HepG2 (cell line): Measurements from ENCODE around the gene BABAM2. TPM values are rescaled to one million over a fixed set of nuclear protein-coding genes. Genes with fewer than 3 reads are reported as not detected.

Source experiments
- ATAC-seq: fragments of 200-7000 bp; cut with Tn5 transposase; 3 replicates; pipeline ENCODE4 v1.9.1; 2020; ENCODE audit warnings: mild to moderate bottlenecking, moderate library complexity
- BruUV-seq: library from RNA; stranded (reverse); fragments of 400-500 nt; replicated peaks from 2 replicates; lab custom pipeline; 2021; lab: Mats Ljungman, UMichigan
- CTCF ChIA-PET: fragments of 300-600 bp; formaldehyde crosslinking; extraction: SDS; loops from one replicate; lab custom pipeline; 2021; ENCODE audit warnings: low total read pairs, inconsistent platforms, low intra/inter-chr PET ratio; lab: Yijun Ruan, JAX
- POLR2A ChIA-PET: fragments of 350-600 bp; sonication (Branson Sonifier 250); formaldehyde crosslinking; loops from one replicate; lab custom pipeline; 2020; ENCODE audit warnings: antibody characterized with exemption, inconsistent platforms; lab: Yijun Ruan, JAX
- DNase-seq: peaks from one replicate; pipeline ENCODE4 v3.0.0-alpha.2; 2015; ENCODE audit warnings: low spot score
- FAIRE-seq: peaks from 3 replicates; lab custom pipeline; 2011; peaks lifted over from hg19 to GRCh38; lab: Jason Lieb, UNC
- H2AFZ ChIP-seq: one replicate; pipeline ENCODE4 v1.6.1; 2011; ENCODE audit warnings: low read length, inconsistent platforms
- H3K27ac ChIP-seq: fragments of 300-600 bp; 3 replicates; pipeline ENCODE4 v1.8.0; 2011; ENCODE audit warnings: mixed run types, mild to moderate bottlenecking, mixed read lengths, low read length, inconsistent platforms; ENCODE audit not compliant: insufficient read depth; ENCODE audit errors: extremely low read length
- H3K27me3 ChIP-seq, 2 experiments: fragments of 200-600 bp in 1 of 2; 2 replicates in 1 of 2; 3 replicates in 1 of 2; pipeline versions ENCODE4 v1.6.0 to v1.8.0; 2011; ENCODE audit warnings: low read length in 2 of 2, mild to moderate bottlenecking in 2 of 2, moderate library complexity in 2 of 2, inconsistent platforms in 1 of 2; ENCODE audit not compliant: insufficient read depth in 2 of 2, control insufficient read depth in 1 of 2
- H3K36me3 ChIP-seq, 2 experiments: fragments of 200-600 bp in 1 of 2; replicated peaks in 1 of 2; 2 replicates in 1 of 2; 3 replicates in 1 of 2; pipeline versions ENCODE4 v1.5.1 to v1.8.0; 2011; ENCODE audit warnings: low read length in 2 of 2, inconsistent platforms in 1 of 2; ENCODE audit not compliant: insufficient read depth in 2 of 2, control insufficient read depth in 1 of 2
- H3K4me1 ChIP-seq: 2 replicates; pipeline ENCODE4 v1.5.1; 2012; ENCODE audit warnings: low read length, inconsistent platforms; ENCODE audit not compliant: insufficient read depth
- H3K4me2 ChIP-seq: 2 replicates; pipeline ENCODE4 v1.6.0; 2011; ENCODE audit warnings: low read depth, low read length, inconsistent platforms
- H3K4me3 ChIP-seq, 3 experiments: fragments of 200-600 bp in 1 of 3; sonication (generic), shearing (Covaris generic) in 1 of 3; replicated peaks in 1 of 3; 2 replicates each; pipeline ENCODE4 v1.5.1; 2011 to 2016; ENCODE audit warnings: low read length in 3 of 3, inconsistent platforms in 2 of 3, low read depth in 2 of 3, mild to moderate bottlenecking in 2 of 3, control low read depth in 1 of 3, mixed read lengths in 1 of 3; ENCODE audit not compliant: insufficient read depth in 1 of 3
- H3K79me2 ChIP-seq: one replicate; pipeline ENCODE4 v1.6.1; 2011; ENCODE audit warnings: low read length, inconsistent platforms; ENCODE audit not compliant: insufficient read depth
- H3K9ac ChIP-seq: 2 replicates; pipeline ENCODE4 v1.6.0; 2011; ENCODE audit warnings: mild to moderate bottlenecking, low read depth, low read length, inconsistent platforms; ENCODE audit not compliant: insufficient read depth
- H3K9me3 ChIP-seq: 2 replicates; pipeline ENCODE4 v1.5.1; 2012; ENCODE audit warnings: mild to moderate bottlenecking, low read length
- H4K20me1 ChIP-seq: 2 replicates; pipeline ENCODE4 v1.6.0; 2011; ENCODE audit warnings: inconsistent platforms, mild to moderate bottlenecking, low read length, moderate library complexity; ENCODE audit not compliant: insufficient read depth
- ATF1 ChIP-seq: IDR thresholded peaks from 2 replicates; pipeline ENCODE4 v1.6.1; 2016; ENCODE audit warnings: mild to moderate bottlenecking, control low read depth
- EEA1 ChIP-seq: sonication (generic); formaldehyde crosslinking; IDR thresholded peaks from 2 replicates; pipeline ENCODE4 v1.5.1; 2020; ENCODE audit warnings: mild to moderate bottlenecking, missing genetic modification reagents, borderline replicate concordance
- FOXK2 ChIP-seq: fragments of 450-650 bp; IDR thresholded peaks from 2 replicates; pipeline ENCODE4 v1.6.1; 2016
- KLF16 ChIP-seq, 2 experiments: sonication (generic) in 1 of 2; formaldehyde crosslinking in 1 of 2; IDR thresholded peaks; 2 replicates each; pipeline versions ENCODE4 v1.6.1 to v1.8.0; 2016 to 2023; ENCODE audit warnings: missing genetic modification reagents in 2 of 2, missing compliant biosample characterization in 1 of 2
- NR2F6 ChIP-seq, 2 experiments: IDR thresholded peaks; 2 replicates each; pipeline ENCODE4 v1.6.1; 2016; ENCODE audit warnings: antibody characterized with exemption in 1 of 2, mild to moderate bottlenecking in 1 of 2
- PCBP1 ChIP-seq: fragments of 200-400 bp; formaldehyde crosslinking; IDR thresholded peaks from 2 replicates; pipeline ENCODE4 v1.6.1; 2017; ENCODE audit warnings: mild to moderate bottlenecking, low read depth, low read length, borderline replicate concordance
- SNAI1 ChIP-seq: sonication (generic); formaldehyde crosslinking; IDR thresholded peaks from 2 replicates; pipeline ENCODE4 v1.5.0; 2020; ENCODE audit warnings: mild to moderate bottlenecking, missing genetic modification reagents, borderline replicate concordance
- SNRNP70 ChIP-seq: fragments of 200-400 bp; formaldehyde crosslinking; IDR thresholded peaks from 2 replicates; pipeline ENCODE4 v1.6.1; 2017; ENCODE audit warnings: mild to moderate bottlenecking, low read depth, low read length, moderate library complexity
- SP5 ChIP-seq: IDR thresholded peaks from 2 replicates; pipeline ENCODE4 v1.6.1; 2016; ENCODE audit warnings: low read depth, borderline replicate concordance
- SYNCRIP ChIP-seq: fragments of 200-400 bp; formaldehyde crosslinking; IDR thresholded peaks from 2 replicates; pipeline ENCODE4 v1.6.1; 2018; ENCODE audit warnings: mild to moderate bottlenecking, low read depth, low read length; ENCODE audit not compliant: insufficient read depth
- TCF12 ChIP-seq, 2 experiments: fragments of 450-650 bp in 1 of 2; sonication (generic) in 1 of 2; formaldehyde crosslinking in 1 of 2; IDR thresholded peaks; 2 replicates each; pipeline versions ENCODE4 v1.6.1 to v1.8.0; 2017 to 2022; ENCODE audit warnings: antibody characterized with exemption in 1 of 2, mild to moderate bottlenecking in 1 of 2, missing genetic modification reagents in 1 of 2, moderate library complexity in 1 of 2
- ZBTB26 ChIP-seq: IDR thresholded peaks from 2 replicates; pipeline ENCODE4 v1.6.1; 2016; ENCODE audit warnings: missing compliant biosample characterization, missing genetic modification reagents, borderline replicate concordance
- ZBTB7A ChIP-seq: sonication (generic); formaldehyde crosslinking; IDR thresholded peaks from 2 replicates; pipeline ENCODE4 v1.8.0; 2022; ENCODE audit warnings: mild to moderate bottlenecking, missing genetic modification reagents
- ZFP1 ChIP-seq: IDR thresholded peaks from 2 replicates; pipeline ENCODE4 v1.6.1; 2016
- ZNF17 ChIP-seq: sonication (generic); formaldehyde crosslinking; IDR thresholded peaks from 2 replicates; pipeline ENCODE4 v1.5.0; 2020; ENCODE audit warnings: mild to moderate bottlenecking, missing genetic modification reagents
- ZNF180 ChIP-seq: sonication (generic); formaldehyde crosslinking; IDR thresholded peaks from 2 replicates; pipeline ENCODE4 v1.4.0; 2020; ENCODE audit warnings: low read depth, missing genetic modification reagents, borderline replicate concordance
- ZNF788 ChIP-seq: sonication (generic); formaldehyde crosslinking; IDR thresholded peaks from 2 replicates; pipeline ENCODE4 v1.5.0; 2020; ENCODE audit warnings: mild to moderate bottlenecking, missing genetic modification reagents, borderline replicate concordance
- ZNF816 ChIP-seq: sonication (generic); formaldehyde crosslinking; IDR thresholded peaks from 2 replicates; pipeline ENCODE4 v1.8.0; 2022; ENCODE audit warnings: missing genetic modification reagents, mild to moderate bottlenecking, borderline replicate concordance
- WGBS: methylation state at CpG from one replicate; pipeline ENCODE4 v1.1.6; 2017; ENCODE audit warnings: low lambda C conversion rate; 5-methylcytosine and 5-hydroxymethylcytosine counted together
- in situ Hi-C: cut with HindIII; loops from 2 replicates; pipeline ENCODE4 v1.10.0; 2017; ENCODE audit warnings: low pct_unique_long_range_greater_than_20kb; ENCODE audit not compliant: extremely low pct_ligation_motif_present
- intact Hi-C: fragments of 100-400 bp; cut with micrococcal nuclease; formaldehyde crosslinking; loops from one replicate; pipeline ENCODE4 v1.10.0; 2022; ENCODE audit not compliant: unreplicated experiment
- polyA plus RNA-seq, 8 experiments: library from polyadenylated mRNA; depleted of rRNA in 3 of 8; stranded (reverse) in 7 of 8; unstranded in 1 of 8; fragments of >200 nt; fragmentation: Illumina TruSeq in 4 of 8; extraction: Trizol in 4 of 8; gene quantifications; 2 replicates each; pipeline versions ENCODE4 v1.2.1 to v1.2.3, GENCODE V29; 2011 to 2016; ENCODE audit warnings: low read depth in 4 of 8, missing spikeins in 1 of 8, mixed read lengths in 1 of 8; ENCODE audit not compliant: insufficient read depth in 1 of 8
- total RNA-seq, 5 experiments: library from RNA; depleted of rRNA; stranded (reverse); fragments of >200 nt; fragmentation: Illumina TruSeq; extraction: Trizol; gene quantifications; 2 replicates each; pipeline ENCODE4 v1.2.3, GENCODE V29; 2016; ENCODE audit warnings: low read depth in 1 of 5
- TF ChIP-seq, protein P1 (sequence below): sonication (generic); formaldehyde crosslinking; IDR thresholded peaks from 2 replicates; pipeline ENCODE4; 2020; ENCODE audit warnings: missing genetic modification reagents, mild to moderate bottlenecking, borderline replicate concordance
- TF ChIP-seq, protein P2 (sequence below): IDR thresholded peaks from 2 replicates; pipeline ENCODE4 v1.6.1; 2016; ENCODE audit warnings: missing genetic modification reagents, missing compliant biosample characterization

The BABAM2 gene
- total and polyA plus RNA-seq, 2 of the 13 experiments (the other 11 are each of a cell fraction or from before 2014, with no cell fraction given), result 24.9 to 28.0 TPM

- in situ Hi-C loops, result no loop called here
- DNase-seq, result no peak
- TF ChIP-seq SYNCRIP (no peak), NR2F6 (IDR thresholded peaks at IDR 0.05) (no peak), NR2F6 (CRISPR knock-in tag; IDR thresholded peaks at IDR 0.05) (no peak), ATF1 (CRISPR knock-in tag) (no peak), PCBP1 (no peak), ZNF180 (no peak), ZFP1 (no peak), ZNF788 (CRISPR knock-in tag) (no peak), ZBTB26 (CRISPR knock-in tag) (no peak), SNRNP70 (no peak), ZBTB7A (CRISPR knock-in tag) (no peak), KLF16 (CRISPR knock-in tag; IDR thresholded peaks at IDR 0.05) (no peak), TCF12 (IDR thresholded peaks at IDR 0.05) (no peak), TCF12 (CRISPR knock-in tag; IDR thresholded peaks at IDR 0.05) (no peak), EEA1 (CRISPR knock-in tag) (no peak), SP5 (CRISPR knock-in tag) (no peak), ZNF17 (CRISPR knock-in tag) (no peak), FOXK2 (no peak), ZNF816 (CRISPR knock-in tag) (no peak), SNAI1 (no peak)
- TF ChIP-seq, protein P1, sequence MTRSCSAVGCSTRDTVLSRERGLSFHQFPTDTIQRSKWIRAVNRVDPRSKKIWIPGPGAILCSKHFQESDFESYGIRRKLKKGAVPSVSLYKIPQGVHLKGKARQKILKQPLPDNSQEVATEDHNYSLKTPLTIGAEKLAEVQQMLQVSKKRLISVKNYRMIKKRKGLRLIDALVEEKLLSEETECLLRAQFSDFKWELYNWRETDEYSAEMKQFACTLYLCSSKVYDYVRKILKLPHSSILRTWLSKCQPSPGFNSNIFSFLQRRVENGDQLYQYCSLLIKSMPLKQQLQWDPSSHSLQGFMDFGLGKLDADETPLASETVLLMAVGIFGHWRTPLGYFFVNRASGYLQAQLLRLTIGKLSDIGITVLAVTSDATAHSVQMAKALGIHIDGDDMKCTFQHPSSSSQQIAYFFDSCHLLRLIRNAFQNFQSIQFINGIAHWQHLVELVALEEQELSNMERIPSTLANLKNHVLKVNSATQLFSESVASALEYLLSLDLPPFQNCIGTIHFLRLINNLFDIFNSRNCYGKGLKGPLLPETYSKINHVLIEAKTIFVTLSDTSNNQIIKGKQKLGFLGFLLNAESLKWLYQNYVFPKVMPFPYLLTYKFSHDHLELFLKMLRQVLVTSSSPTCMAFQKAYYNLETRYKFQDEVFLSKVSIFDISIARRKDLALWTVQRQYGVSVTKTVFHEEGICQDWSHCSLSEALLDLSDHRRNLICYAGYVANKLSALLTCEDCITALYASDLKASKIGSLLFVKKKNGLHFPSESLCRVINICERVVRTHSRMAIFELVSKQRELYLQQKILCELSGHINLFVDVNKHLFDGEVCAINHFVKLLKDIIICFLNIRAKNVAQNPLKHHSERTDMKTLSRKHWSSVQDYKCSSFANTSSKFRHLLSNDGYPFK (CRISPR knock-in tag), result no peak
- TF ChIP-seq, protein P2, sequence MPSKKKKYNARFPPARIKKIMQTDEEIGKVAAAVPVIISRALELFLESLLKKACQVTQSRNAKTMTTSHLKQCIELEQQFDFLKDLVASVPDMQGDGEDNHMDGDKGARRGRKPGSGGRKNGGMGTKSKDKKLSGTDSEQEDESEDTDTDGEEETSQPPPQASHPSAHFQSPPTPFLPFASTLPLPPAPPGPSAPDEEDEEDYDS, result no peak
- POLR2A ChIA-PET, result no interaction called here
- H3K4me1 ChIP-seq, result no peaks in the 10 kb centered on the region
- no peak for ATAC-seq
- no peaks in the 10 kb centered on the region for H4K20me1 ChIP-seq
- no peaks in the 10 kb centered on the region for H3K79me2 ChIP-seq
- CTCF ChIA-PET, result no interaction called here
- 95% methylated on average over 2 of the region's 2 CpGs for whole genome bisulfite sequencing
- no TSS peak for BruUV-seq
- H3K4me2 ChIP-seq, result no peak overlapping the region
- H3K27me3 ChIP-seq, result no peaks in the 10 kb centered on the region
- no peak overlapping the region for H2AFZ ChIP-seq
- no peaks in the 10 kb centered on the region for H3K9me3 ChIP-seq
- H3K9ac ChIP-seq, result no peak overlapping the region
- no peak for FAIRE-seq
- 0 out of 5 replicates have a peak, but pooled peaks cover 0 to 4% of the 10 kb centered on the region in 2 experiments for H3K36me3 ChIP-seq
- H3K27ac ChIP-seq, result no peak overlapping the region
- intact Hi-C loops, result no loop called here
- H3K4me3 ChIP-seq, result no peak overlapping the region
These were observed 156.4 kb downstream of the BABAM2 start for GRCh38 chr2:28046921-28047320.
